SHP77 (cell line): ENCODE results near the gene ZNF787.
"Not testable (repeated sequence)": the region's sequence is repeated elsewhere in the genome, so short reads cannot be mapped to it uniquely, and the experiment has no call there.

Experiments
- DNase-seq, 2 experiments: peaks; one replicate each; lab custom pipeline; 2025; lab: John Stamatoyannopoulos, UW

Gene ZNF787

DNA sequence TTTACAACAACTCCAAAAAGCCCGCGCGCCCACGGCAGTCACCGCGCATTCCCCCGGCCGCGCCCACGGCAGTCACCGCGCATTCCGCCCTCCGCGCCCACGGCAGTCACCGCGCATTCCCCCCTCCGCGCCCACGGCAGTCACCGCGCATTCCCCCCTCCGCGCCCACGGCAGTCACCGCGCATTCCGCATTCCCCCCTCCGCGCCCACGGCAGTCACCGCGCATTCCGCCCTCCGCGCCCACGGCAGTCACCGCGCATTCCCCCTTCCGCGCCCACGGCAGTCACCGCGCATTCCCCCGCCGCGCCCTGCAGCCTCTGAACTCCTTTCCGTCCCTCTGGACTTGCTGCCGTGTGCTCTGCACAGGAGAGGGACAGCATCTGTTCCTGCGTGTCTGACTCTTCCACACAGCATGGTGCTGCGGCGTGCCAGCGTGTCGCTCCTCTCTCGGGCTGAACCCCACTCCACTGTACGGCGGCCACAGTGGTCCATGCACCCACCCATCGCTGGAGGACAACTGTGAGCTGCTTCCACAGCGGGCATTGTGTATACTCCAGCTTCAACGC, 15.2 kb downstream of the ZNF787 start:
- not testable (repeated sequence) for DNase-seq

DNA sequence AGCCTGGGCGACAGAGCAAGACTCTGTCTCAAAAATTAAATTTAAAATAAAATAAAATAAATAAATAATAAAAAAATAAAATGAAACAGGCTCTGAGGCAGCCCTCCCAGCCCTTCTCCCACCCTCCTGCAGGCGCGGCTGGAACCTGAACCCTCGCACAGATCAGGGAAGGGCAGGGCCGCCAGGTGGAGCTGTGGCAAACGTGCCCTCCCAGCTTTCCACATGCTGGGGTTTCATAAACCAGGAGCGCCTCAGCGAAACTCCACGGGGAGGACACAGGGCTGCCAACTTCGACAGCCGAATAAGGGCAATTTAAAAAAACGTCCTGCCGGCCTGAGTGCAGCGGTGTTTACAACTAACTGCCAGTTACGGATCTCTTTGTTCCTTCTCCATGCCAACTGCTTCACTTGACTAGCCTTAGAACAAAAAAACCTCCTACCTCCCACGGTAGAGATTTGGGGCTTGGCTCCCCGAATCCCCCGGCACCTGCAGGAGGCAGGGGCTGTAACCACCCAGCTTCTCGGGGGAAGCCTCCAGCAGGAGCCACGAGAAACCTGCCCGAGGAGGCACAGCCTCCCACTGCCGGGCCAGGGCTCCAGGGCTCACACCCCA, 15.9 kb downstream of the ZNF787 start:
- peak in 1 of 2 experiments; percentile 14 for DNase-seq

- no peak for DNase-seq
Observed at GRCh38 chr19:56104423-56104822, 16.7 kb downstream of the ZNF787 start.

- DNase-seq = no peak
Observed at GRCh38 chr19:56103027-56103614, 18.0 kb downstream of the ZNF787 start.

- DNase-seq = no peak
Observed at GRCh38 chr19:56101746-56102535, 19.2 kb downstream of the ZNF787 start.

DNA sequence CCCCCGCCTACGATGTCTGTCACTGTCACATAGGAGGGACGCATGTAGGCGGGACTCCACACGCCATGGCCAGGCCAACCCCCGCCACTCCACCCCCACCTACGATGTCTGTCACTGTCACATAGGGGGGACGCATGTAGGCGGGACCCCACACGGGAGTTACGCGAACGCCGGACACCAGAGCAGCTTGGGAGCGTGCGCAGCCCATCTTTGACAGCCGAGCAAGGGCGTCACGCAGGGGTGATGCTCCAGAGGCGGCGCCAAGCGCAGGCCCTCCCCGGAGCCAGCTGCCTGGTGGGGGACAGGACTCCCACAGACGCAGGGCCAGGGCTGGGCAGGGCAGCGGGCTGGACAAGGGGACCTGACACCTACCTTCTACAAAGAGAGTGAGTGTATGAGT, 20.0 kb downstream of the ZNF787 start:
- no peak for DNase-seq

GRCh38 chr19:56099638-56100539, 21.2 kb downstream of the ZNF787 start:
- no peak for DNase-seq

DNA sequence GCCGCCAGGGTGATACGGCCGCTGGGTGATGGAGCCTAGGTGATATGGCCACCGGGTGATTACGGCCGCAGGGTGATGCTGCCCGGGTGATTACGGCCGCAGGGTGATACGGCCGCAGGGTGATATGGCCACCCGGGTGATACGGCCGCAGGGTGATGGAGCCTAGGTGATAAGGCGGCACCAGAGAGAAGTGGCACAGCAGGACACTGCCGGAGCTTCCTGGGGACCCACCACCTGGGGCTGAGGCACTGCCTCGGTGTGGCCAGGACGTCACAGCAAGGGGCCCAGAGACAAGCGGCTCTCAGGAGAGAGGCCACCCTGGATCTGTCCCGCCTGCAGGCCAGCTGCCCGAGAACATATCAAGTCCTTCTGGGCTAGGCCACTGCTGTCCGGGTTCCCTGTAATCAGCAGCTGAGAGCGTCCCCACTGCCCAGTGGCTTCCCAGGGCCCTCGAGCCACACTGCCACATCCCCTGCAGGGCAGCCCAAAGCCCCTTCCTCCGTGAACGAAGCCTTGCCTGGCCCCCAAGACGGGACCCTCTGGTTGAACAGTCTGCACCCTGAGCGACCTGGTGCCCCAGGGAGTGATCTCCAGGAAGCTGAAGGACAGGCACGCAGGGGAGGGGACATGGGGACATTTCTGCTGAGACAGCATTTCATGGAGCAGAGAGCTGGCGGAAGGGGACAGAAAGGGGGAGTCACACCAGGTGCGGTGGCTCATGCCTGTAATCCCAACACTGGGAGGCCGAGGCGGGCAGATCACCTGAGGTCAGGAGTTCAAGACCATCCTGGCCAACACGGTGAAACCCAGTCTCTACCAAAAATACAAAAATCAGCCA, 22.1 kb downstream of the ZNF787 start:
- no peak for DNase-seq

DNA sequence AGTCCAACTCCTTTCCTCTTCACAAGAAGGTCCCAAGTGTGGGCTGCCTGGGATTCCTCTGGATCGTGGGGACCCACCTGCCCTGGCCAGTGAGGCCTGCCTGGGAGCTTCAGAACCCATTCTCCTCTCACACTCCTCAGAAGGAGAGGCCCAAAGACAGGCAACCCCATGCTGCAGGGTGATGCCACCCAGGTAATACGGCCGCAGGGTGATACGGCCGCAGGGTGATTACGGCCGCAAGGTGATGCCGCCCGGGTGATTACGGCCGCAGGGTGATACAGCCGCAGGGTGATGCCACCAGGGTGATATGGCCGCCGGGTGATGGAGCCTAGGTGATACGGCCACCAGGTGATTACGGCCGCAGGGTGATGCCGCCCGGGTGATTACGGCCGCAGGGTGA, 22.9 kb downstream of the ZNF787 start:
- not testable (repeated sequence) for DNase-seq

DNA sequence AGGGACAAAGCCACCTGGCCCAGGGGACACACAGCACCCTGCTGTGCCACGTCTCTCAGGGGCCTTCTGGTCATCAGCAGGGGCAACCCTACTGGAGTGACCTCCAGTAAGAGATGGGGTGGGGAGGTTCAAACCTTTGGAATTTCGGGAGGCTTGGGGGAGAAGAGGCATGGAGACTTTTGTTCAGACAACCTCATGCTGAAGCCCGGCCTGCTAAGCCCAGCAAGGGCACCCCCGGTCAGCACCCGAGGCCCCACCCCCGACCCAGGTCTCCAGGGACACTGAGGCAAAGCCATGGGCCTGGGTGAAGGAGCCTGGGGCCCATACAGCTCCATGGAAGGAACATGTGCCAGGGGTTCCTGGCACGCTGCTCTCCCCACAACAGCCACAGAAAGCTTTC, 23.3 kb downstream of the ZNF787 start:
- DNase-seq = no peak

- no peak for DNase-seq
Observed at GRCh38 chr19:56097306-56097705, 23.8 kb downstream of the ZNF787 start.

GRCh38 chr19:56096665-56097064, 24.4 kb downstream of the ZNF787 start:
- no peak for DNase-seq

DNA sequence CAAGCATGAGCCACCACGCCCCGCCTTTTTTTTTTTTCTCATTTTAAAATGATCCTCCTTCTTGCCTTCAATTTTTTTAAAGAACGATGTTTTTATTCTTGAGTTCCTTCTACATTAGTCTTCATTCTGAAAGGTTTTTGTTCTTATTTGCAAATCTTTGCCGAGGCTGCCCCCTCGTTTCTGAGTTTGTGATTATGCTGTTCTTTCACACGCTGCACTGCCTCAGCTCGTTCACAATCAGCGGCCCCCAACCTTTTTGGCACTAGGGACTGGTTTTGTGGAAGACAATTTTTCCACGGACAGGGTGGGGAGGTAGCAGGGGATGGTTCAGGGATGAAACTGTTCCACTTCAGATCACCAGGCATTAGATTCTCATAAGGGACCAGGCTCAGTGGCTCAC, 26.6 kb downstream of the ZNF787 start:
- DNase-seq = no peak

DNA sequence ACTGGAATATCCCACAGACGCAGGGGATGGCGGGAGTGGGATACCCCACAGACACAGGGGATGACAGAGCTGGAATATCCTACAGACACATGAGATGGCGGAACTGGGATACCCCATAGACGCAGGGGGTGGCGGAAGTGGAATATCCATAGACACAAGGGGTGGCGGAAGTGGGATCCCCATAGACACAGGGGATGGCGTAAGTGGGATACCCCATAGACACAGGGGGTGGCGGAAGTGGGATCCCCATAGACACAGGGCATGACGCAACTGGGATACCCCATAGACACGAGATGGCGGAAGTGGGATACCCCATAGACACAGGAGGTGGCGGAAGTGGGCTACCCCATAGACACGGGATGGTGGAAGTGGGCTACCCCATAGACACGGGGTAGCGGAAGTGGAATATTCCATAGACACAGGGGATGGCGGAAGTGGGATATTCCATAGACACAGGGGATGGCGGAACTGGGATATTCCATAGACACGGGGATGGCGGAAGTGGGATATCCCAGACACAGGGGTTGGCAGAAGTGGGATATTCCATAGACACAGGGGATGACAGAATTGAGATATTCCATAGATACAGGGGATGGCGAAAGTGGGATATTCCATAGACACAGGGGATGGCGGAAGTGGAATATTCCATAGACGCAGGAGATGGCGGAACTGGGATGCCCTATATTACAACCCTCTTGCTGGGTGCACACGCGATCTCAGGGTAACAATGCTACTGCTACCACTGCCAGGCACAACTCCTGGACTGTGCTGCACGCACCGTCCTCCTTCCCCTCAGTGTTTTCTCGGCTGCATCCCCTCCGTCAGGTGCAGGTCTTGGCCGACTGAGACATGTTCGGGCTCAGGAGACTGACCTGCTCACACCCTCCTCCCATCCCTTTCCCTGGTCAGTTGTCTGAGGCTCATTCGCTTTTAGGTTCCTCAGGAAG, 28.1 kb downstream of the ZNF787 start:
- no peak for DNase-seq

DNA sequence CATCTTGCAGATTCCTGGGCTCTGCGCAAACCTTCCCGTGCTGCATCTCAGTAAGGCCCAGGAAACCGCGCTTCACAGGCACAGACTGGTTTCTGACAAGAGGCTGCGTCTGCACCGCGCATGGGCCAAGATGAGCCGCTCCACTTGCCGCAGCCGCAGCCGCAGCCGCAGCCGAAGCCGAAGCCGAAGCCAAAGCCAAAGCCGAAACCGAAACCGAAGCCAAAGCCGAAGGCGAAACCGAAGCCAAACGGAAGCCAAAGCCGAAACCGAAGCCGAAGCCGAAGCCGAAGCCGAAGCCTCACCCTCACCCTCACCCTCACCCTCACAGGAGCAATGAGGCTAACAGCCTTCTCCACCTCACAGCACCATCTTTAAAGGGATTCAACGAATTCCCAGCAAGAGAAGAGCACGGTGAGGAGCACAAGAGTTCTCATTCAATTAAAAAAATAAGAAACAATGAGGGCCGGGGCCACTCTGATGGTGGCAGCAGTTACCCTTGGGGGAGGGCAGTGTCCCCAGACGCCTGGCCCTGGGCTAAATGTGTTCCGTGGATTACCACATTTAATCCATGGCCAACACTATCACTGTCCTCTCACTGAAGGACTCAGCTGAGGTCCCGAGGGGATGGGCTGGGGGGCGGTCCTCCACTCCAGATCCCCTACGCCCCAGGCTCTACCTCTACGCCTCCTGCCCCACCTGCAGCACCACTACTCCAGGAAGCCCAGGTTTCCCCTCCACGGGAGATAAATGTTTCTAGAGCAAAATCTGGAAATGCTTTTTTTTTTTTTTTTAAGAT, 29.1 kb downstream of the ZNF787 start:
- no peak for DNase-seq

DNA sequence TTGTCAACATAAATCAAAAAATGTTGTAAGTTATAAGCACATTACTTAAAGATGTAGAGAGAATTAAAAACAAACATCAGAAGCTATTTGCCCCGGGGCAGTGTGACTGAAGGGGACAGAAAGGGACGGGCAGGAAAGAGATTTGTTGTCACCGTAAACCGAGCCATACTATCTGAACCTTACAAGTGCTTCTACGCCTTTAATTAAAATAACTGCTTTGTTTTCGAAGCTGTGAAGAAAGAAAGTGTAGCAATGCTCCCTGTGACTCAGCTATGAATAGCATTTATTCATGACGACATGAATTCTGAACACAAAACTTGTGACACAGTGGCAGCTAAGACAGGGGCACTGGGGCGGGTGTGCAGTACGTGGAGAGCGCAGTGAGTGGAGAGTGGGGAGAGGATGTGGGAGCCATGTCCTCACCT, 30.0 kb downstream of the ZNF787 start:
- DNase-seq = no peak

GRCh38 chr19:56089344-56089743, 31.8 kb downstream of the ZNF787 start:
- DNase-seq = no peak

DNA sequence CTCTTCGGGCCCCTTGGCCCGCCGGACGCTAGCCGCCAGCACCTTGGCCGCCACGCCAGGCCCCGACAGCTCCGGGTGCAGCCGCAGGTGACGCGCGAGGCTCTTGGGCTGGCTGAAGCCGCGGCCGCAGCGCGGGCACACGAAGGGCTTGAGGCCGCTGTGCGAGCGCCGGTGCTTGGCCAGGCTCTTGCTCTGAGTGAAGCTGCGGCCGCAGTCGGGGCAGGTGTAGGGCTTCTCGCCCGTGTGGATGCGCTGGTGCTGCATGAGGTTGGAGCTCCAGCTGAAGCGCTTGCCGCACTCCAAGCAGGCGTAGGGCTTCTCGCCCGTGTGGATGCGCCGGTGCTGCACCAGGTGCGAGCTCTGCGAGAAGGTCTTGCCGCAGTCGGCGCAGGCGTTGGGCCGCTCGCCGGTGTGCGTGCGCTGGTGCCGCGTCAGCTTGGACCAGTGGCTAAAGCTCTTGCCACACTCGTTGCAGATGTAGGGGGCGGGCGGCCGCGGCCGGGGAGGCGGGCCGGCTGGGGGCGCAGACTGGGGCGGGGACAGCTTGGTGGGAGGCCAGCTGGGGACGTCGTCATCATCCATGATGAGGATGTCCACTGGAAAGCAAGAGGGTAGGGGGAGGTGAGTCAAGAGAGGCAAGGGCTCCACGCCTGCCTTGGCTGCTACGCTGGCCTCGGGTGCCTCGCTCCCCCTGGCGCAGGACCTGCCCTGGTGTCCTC, 32.4 kb downstream of the ZNF787 start:
- no peak for DNase-seq
